ENCODE measurements around the gene GPR176.

GRCh38 chr15:39919748-39920509, at the start of gene GPR176:
- TF ChIP-seq CTCF (IDR thresholded peaks at IDR 0.05) (no peak), POLR2AphosphoS5 (IDR thresholded peaks at IDR 0.05) (peak in 2 of 4 donors; percentile 22 to 34), POLR2A (IDR thresholded peaks at IDR 0.05) (peak in 1 of 2 donors; percentile 11)

All from sigmoid colon (tissue), 4 donors.